NCI-H774 (cell line): ENCODE data around the gene MTG2.

Source experiments
- DNase-seq: peaks from one replicate; lab custom pipeline; 2025; lab: John Stamatoyannopoulos, UW

MTG2 gene

GRCh38 chr20:62248890-62249560 is 66.2 kb downstream of the MTG2 start:
- no peak for DNase-seq

- no peak for DNase-seq
Observed at GRCh38 chr20:62252342-62252966, 69.6 kb downstream of the MTG2 start.
